Activated CD4-positive, alpha-beta T cell treated with anti-CD3 and anti-CD28 coated beads for 24 hours (primary cell): ENCODE data around the gene GNLY.

Experiments used
- DNase-seq, 2 donors: peaks; one replicate each; pipeline ENCODE4 v3.0.0-alpha.2; 2020; ENCODE audit warnings: low read depth in 2 of 2

The GNLY gene

DNA sequence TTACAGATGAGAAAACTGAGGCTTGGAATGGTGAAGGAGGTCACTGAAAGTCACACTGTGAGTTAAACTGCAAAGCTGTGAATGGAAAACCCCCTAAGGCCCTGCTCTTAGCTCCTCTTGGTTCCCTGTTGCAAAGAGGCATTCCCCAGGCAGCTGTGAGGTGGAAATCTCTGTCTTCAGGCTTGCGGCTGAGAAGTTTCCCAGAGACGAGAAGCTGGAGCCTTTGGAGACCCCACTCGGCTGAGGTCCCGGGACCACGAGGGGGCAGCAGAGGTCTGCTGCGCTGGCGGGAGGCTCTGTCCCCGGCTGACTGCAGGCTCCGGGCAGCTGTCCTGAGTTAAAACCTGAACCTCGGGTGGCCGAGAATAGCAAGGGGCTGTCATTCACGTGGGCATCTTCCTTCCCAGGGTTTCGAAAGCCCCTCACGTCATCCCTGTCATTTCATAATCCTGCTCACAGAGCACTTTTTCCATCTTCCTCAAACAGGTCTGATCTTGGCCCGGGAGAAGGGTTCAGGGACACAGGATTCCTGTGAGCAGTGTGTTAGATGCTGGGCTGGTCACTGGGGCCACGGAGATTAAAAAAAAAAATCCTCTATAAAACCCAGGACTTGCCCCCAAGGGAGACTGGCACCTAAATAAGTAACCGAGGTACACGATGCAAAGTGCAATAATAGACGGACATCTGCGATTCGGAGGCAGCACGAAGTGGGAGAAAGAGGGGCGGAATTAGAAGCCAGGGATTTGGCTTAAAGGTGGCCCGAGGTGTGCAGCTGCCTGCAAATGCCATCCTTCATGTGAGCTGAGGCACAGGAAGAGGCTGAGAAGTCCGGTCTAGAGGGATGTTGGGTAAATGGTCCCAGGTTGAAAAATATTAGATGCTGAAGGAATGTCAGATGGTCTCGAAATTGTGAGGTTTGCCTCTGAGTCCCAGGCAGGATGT lies 35.0 kb downstream of the GNLY start:
- DNase-seq = peak; percentile 59 to 72

DNA sequence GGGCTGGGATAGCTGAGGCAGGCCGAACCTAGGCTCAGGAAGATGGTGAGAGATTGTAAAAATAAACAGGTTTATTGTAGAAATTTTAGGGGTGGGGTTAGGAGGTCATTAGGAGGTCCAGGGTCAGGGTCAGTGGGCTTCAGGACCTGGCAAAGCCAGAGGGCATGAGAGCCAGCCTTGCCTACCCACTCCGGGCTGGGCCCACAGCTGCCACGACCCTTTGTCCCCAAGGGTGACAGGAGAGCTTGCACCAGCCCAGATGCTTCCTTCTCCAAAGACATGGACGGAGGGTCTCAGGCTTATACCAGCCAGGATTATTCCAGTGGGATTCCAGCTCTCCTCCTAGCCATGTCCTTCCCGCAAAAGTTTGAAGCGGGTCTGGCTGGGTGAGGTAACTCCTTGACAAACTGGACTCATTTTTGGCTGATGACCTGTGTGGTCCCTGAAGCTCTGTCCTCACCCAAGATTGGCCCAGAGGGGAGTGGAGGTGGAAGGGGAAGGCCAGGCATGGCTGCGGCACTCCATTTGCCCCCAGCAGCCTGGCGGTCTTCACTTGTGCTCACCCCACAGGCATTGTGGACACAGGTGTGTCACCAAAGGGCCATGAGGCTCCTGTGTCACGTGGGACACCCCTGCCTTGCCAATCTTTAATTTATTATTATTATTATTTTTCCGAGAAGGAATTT lies 35.8 kb downstream of the GNLY start:
- no peak for DNase-seq

DNA sequence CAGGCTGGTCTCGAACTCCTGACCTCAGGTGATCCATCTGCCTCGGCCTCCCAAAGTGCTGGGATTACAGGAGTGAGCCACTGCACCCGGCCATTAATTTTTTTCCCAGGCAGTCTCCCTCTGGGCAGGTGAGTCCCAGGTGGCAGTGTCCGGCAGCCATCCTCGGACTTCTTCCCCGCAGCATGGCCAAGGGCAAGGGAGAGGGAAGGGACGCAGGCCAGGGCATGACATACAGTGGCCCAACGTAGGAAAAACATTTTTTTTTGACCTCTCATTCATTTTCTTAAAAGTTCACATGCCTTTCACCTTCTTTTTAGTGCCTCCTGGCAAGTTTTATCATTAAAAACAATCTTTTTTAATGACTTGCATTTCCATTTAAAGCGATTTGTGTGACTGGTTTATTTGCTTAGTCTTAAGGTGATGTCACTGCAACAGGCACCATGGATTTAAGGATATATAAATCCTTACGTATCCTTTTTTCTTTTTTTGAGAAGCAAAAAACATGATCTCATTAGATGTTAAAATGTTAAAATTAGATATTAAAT lies 36.6 kb downstream of the GNLY start:
- DNase-seq = no peak

DNA sequence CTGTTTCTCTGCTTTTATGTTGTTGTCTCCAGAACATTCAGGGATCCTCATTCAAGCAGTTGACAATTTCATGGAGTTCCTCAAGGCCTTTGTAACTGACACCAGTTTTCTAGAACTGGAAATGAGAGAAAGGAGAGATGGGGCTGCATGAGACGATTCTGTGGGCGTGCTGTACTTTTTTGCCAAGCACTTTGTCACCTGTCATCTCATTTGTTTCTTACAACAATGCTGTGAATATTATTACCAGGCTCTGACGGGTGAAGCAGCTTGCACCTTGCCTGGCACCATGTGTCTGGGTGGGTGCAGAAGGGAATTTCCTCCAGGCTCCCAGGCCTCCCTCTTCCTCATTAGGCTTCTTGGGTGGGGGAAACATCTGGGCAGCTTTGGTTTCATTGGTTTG lies 37.4 kb downstream of the GNLY start:
- DNase-seq = no peak

DNA sequence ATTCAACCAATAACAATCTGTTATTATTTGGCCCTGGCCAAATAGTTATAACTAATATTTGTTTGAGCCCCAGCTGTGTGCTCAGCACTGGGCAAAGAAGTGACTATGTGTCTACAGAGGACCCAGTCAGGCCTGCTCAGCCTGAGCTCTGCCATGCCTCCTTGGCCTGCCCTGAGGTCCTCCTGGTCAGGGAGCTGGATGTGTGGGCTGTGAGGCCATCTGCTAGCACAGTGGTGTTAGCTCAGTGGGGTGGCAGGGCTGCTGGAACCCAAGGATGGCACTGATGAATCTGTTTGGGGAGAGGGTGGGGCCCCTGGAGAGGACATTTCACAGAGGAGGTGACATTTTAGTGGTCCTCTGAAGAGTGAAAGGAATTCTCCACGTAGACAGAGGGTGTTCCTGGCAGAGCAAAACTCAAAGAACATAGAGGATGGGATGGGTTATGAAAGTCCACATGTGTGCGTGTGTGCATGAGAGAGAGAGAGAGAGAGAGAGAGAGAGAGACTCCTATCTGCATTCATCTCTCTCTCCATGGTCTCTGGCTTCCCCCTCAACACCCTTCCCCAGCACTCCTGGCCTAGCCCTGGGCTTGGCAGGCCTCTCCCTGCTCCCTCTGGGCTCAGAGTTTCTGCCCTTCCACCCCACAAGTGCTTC lies 38.4 kb downstream of the GNLY start:
- no peak for DNase-seq

DNA sequence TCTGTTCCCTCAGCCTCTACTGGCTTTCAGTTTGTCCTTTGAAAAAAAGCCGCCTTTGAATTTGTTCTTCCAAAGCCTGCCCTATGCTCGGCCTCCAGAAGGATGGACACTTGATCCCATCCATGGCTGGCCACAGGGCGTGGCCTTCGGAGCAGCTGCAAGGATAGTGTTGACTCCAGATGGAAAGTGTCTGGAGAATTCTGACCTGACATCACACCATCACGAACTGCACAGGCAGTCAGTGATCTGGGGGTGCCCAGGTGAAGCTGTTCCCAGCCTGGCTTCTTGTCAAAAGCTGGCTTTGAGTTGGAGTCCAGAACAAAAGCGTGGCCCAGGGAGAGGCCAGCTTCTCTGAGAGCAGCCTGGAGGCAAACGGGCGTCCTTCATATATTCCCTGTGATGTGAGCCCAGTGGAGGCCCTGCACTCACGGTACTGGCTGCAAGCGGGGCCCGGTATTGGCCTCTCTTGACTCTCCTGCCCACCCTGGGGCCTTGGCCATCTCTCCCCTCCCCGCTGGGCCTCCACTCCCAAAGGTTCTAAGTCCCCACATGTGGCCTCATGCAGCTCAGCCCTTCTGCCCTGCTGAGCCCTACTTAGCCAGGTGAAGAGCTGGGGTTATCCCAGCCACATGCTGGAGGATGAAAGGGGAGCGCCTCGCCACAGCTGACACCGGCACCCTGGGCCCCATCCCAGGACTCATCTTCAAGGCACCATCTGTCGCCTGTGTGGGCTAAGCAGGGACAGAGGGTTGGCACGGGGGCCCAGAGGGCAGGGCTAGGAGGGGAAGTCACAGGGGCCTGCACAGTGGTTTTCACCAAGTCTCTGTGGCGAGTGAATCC lies 39.2 kb downstream of the GNLY start:
- no peak for DNase-seq

DNA sequence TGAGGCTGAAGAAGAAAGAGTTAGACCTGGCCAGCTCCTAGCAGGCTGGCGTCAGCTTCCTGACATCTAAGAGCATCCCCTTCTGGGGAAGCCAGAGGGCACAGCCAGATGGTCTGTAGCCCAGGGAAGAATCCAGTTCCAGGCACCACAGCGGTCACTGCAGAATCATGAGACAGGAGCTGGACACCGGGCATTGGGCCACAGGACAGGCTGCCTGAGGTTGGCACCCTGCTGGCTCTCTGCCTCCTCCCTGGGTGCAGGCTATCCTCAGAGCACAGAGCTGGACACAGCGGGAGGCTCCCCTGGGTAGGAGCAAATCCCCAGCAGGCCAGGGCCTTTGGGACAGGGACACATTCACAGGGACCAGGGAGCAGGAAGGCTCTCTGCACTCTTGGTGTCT lies 39.9 kb downstream of the GNLY start:
- no peak for DNase-seq

DNA sequence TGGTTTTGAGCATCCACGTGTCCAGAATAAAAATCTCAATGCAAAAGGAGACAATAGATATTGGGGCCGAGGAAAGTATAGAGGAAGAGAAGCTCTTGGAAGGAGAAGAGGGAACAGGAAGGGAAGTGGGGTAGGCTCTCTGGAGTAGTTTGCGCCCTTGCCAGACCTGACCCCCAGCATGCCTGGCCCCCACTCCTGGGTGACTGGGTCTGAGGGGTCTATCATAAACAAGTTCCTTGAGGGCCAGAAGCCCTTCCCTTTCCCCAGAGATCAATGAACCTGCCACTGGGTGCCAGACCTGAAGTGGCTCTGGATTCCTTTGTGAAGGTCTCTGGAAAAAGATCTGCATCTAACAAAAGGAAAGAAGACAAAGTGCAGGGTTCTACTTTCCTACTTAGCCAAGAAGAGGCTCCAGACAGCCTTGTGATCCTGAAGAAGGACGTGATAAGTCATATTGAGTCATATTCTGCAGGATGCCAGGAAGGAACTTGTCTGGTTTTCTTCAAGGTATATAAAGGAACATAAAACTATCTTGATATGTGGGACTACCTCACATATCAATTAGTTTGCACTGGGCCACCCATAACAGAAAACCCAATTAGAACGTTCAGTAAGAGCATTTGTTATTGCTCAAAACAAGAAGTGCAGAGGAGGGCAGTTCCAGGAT lies 40.9 kb downstream of the GNLY start:
- no peak for DNase-seq

DNA sequence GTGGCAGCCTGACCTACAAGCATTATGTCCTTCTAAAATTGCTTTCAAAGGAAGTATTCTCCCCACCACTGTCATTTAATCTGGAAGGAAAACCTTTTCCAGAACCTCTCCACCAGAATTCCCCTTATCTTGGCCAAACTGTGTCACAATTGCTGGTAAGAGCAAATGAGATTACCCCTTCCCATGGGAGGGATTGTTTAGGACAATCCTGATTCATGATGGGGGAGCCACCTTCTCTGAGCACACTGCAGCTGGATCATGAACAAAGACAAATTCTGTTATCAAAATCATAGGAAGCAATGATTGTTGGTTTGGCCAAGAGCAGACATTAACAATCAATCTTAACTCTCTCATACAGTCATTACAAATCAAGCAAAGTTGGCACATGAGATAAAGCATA lies 41.5 kb downstream of the GNLY start:
- DNase-seq = no peak

DNA sequence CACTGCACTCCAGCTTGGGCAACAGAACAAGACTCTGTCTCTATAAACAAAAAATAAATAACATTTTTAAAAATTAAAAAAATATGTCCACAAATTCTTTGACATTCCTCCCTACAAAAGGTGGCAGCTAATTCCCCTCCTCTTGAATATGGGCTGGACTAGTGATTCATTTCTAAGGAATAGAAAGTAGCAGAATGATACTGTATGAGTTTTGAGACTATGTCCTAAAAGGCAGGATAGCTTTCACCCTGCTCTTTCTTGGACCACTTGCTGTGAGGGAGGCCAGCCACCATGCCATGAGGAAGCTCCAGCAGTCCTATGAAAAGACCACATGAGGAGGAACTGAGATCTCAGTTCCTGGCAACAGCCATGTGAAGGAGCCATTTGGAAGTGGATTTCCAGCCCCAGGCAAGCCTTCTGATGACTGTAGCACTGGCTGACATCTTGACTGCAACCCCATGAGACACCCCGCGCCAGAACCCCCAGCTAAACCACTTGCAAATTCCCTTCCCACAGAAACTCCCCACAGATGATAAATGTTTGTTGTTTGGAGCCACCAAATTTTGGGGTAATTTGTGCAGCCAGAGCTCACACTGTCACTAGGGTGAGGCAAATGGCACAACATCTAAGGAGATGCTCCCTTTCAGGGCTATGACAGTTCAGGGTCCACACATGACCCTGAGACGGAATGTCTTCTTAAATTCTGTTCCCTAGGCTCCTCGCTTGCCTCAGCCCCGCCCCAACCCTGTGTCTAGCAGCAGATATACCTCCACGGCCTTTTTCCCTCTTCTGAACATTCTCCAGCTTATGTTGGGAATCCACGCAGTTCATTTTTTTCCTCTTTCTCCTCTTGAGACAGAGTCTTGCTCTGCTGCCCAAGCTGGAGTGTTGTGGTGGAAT lies 42.5 kb downstream of the GNLY start:
- DNase-seq = no peak

DNA sequence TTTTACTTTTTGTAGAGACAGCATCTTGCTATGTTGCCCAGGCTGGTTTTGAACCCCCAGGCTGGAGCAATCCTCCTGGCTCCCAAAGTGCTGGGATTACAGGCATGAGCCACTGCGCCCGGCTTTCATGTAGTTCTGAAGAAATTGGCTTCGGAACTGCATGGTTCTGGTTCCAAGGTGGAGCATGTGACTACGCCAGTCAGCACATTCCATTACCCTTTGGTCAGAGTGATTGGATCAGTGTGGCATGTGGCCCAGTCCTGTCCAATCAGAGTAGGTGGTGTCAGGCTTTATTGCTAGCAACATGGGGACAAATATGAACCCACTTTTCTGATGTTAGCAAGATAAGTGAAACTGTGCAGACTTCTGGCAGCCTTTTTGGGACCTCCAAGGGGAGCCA lies 43.3 kb downstream of the GNLY start:
- DNase-seq = no peak

DNA sequence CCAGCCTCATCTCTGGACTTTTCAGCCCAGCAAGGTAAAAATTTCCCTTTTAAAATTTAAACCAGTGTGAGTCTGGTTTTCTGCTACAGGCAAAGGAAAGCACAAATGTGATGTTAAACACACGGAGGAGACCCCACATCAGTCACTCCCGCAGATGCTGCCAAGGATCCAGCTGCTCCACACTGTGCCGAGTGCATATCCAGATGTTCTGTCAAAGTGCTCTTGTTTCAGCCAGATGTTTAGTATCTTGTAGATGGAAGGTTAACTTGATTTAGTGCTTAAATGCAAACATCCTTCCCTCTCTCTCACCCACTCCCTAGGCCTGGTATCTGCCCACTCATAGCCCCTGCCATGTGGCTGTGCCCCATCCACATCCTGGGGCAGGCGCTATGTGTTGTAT lies 43.8 kb downstream of the GNLY start:
- DNase-seq = no peak

DNA sequence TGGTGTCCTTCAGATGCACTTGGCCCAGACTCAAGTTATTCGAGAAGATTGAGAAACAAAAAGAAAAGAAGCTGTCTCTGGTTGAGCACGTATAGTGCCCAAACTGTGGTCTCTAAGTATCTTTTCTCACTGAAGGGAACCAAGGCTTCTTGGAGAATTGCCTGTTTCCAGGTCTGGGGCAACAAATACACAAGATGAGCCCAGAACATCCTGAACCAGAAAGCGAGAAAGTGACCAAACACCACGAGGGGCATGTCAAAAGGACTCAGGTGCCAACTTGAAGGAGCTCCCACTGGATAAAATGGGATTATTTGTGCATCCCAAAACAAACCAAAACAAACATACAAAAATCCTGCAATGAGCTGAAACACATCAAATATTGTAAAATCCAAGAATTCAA lies 46.0 kb downstream of the GNLY start:
- DNase-seq = no peak

DNA sequence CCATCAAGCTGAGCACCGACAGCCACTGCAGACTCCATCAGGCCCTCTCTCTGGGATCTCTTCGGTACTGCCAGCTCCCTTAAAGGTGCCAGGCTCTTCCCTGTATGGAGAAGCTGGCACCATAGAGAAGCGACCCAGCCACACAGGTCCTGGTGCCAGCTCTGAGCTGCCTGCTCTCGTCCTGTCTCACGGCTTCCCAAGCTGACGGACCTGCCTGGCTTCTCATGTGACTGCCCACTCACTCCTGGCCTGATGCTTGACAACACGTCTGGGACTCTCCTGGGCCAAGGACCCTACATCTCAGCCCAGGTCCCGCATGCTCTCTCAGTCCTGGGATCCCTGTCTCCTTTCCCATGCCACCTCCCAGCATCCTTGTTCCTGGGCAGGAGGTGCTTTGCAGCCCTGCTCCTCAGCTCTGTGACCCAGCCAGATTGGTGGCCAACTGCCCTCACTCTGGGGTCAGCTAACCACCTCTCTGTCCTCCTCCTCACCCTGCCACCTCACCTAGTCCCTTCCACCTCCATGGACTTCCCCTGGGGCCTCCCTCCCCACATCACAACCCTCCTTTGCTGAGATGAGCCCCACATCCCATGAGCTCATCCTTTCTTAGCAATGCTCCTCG lies 47.2 kb downstream of the GNLY start:
- no peak for DNase-seq

DNA sequence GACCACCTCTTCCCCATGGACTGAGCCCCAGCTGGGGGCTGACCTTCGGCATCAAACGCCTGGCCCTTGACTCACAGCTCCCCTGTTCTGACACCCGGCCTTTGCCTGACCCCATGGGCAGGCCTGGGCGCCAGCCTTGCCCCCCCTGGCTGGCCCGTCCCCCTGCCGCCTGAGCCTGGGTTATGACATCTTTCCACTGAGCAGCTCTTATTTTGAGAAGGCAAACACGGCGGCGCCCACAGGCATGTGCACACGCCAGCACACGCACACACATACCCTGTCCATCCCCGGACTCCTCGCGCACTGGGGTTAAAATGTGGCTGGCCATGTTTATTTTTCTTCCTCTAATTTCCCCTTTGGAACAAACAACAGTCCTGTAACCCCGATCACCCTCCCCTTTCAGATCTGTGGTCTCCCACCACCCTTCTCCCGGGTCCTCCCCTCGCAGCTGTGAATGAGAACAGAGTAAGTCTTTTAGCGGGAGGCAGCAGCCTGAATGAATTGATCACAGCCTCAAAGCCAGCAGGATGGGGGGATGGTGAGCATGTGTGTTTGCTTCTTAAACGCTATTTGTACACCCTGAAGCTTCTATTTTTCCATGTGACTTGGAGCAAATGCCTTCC lies 47.8 kb downstream of the GNLY start:
- DNase-seq = no peak

DNA sequence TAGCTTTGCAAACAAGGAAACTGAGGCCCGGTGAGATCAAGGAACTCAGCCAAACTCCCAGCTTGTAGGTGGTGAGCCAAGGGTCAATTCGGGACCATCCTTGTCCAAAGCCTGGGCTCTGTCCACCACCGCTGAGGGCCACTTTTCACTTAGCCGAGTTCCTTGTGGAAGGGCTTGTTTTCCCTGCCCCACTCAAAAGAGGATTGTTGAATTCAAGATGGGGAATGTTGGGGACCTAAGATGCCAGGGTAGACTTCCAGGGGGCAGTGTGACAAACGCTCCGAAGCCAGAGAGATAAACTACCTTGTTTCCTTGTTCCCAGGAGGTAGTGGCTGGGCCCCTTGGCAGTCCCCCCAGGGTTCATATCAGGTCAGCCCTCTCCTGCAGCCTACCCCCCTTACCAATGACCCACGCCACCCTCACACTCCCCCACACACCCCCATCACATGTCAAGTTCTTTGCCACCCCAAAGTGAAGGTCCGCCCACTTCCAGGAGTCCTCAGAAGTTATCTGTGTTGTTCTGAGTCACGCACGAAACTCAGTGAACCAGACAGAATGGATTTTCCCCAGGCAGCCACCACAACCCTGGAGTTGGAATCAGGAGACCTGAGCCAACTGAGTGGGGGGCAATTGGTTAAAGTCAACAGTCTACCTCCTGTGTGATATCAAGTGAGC lies 49.3 kb downstream of the GNLY start:
- DNase-seq = no peak

DNA sequence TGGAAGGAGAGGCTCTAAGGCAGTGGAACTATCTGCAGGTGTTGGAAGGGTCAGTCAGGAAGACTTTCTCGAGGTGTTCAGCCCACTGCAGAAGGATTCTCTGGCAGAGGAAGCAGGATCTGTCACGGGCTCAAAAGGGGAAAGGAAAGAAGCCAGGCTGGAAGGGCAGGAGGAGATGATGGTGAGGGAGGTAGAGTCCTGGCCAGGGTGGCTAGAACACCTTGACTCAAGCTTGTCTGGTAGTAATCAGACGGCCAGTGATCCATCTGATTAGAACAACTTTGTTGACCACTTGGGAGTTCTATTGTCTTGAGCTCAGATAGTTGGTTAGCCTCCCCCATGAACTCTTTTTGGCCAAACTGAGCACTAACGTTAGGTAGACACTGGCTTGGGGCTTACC lies 49.9 kb downstream of the GNLY start:
- no peak for DNase-seq
